ENCODE results near the gene TH.
A peak's percentile ranks its signal among the peaks of the same experiment; 100 is the strongest.

The TH gene

DNA sequence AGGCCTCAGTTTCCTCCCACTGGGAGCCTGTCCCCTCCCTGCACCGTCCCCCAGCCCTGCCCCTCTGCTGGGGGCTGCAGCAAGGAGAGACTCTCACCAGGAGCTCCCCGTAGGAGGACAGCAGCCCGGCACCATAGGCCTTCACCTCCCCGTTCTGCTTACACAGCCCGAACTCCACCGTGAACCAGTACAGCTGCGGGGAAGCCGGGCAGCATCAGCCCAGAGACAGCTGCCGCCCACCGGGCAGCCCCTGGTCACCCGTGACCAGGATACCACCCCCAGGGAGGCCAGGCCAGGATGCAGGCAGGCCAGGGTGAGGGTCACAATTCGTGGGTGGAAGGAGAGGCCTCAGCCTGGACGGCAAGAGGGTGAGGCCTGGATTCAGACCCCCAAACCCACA is 6.0 kb downstream of the TH start:
- Mint-ChIP-seq H3K27ac (no peak overlapping the region), H3K36me3 (no peaks in the 10 kb centered on the region), H3K4me3 (no peak overlapping the region), H3K9me3 (no peaks in the 10 kb centered on the region), H3K4me1 (no peaks in the 10 kb centered on the region)
- no peak for DNase-seq (ENCODE audit: low spot score in 2 of 2)
- ATAC-seq: no peak

DNA sequence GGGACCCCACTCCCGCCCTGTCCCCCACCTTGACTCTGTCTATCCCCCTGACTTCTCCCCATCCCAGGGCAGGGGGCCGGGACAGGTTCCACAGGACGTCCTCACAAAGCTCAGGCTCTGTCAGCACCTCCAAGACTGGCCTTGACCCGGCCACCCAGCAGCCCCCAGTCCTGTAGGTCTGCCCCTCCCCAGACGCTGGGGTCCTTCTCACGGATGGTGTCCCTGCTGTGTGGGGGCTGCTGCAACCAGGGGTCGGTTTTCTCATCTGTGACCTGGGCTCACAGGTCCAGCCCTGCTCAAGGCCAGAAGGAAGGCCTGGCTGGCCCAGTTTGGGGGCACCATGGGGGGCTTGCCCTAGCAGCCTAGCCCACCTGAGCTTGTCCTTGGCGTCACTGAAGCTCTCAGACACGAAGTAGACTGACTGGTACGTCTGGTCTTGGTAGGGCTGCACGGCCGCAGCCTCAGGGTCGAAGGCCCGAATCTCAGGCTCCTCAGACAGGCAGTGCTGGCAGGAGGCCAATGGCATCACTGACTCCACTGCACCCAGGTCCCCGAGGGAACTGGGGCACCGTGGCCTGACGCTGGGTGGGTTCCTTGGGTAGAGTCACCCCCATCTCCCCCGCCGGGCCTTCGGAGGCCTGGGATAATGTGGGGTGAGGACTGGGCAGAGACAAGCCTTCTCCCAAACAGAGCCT is 6.6 kb downstream of the TH start:
- no peaks in the 10 kb centered on the region for H3K36me3 Mint-ChIP-seq
- H3K4me1 Mint-ChIP-seq: no peaks in the 10 kb centered on the region
- no peaks in the 10 kb centered on the region for H3K9me3 Mint-ChIP-seq
- H3K27ac Mint-ChIP-seq: no peak overlapping the region
- no peak overlapping the region for H3K4me3 Mint-ChIP-seq
- DNase-seq (ENCODE audit: low spot score in 2 of 2): no peak
- no peak for ATAC-seq

DNA sequence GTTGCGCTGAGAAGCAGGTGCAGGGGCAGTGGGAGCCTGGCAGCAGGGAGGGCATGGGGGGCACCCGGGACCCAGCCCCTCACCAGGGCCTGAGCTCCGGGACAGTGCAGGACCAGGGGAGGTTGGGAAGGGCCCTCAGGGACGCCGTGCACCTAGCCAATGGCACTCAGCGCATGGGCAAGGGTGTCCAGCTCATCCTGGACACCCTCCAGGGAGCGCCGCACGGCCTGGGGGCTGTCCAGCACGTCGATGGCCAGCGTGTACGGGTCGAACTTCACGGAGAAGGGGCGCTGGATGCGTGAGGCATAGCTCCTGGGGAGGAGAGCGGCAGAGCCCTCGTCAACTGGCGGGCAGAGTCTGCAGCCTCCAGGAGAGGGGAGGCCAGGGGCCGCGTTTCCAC is 7.5 kb downstream of the TH start:
- no peak overlapping the region for H3K4me3 Mint-ChIP-seq
- ATAC-seq (no peak), DNase-seq (ENCODE audit: low spot score in 2 of 2) (no peak)
- H3K9me3 Mint-ChIP-seq: no peaks in the 10 kb centered on the region
- no peaks in the 10 kb centered on the region for H3K4me1 Mint-ChIP-seq
- H3K27ac Mint-ChIP-seq: no peak overlapping the region
- no peaks in the 10 kb centered on the region for H3K36me3 Mint-ChIP-seq

DNA sequence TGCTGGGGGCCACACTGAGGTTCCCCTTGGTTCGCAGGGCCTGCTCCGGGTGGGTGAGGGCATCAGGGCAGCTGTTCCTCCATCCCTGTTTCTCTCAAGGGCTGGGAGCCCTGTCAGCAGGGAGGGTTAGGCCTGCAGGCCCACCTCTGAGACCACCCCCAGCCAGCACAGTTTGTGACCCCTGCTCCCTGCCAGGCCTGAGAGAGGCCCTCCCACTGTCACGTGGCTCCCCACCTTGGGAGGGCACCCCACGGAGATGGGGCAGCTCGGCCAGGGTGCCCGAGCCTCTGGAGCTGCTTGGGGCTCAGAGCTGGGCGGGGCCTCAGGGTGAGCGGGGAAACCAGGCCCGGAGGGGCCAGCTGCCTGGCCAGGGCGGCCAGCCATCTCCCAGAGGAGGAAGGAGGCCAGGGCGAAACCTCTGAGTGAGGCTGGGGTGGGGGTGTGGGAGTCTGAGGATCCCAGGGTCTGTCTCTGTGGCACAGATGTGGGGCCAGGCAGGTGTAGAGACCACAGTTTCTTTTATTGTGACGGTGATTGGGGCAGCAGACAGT is 8.1 kb downstream of the TH start:
- H3K4me3 Mint-ChIP-seq: no peak overlapping the region
- ATAC-seq: no peak
- no peaks in the 10 kb centered on the region for H3K36me3 Mint-ChIP-seq
- no peaks in the 10 kb centered on the region for H3K9me3 Mint-ChIP-seq
- DNase-seq (ENCODE audit: low spot score in 2 of 2): no peak
- H3K4me1 Mint-ChIP-seq: no peaks in the 10 kb centered on the region
- H3K27ac Mint-ChIP-seq: no peak overlapping the region

DNA sequence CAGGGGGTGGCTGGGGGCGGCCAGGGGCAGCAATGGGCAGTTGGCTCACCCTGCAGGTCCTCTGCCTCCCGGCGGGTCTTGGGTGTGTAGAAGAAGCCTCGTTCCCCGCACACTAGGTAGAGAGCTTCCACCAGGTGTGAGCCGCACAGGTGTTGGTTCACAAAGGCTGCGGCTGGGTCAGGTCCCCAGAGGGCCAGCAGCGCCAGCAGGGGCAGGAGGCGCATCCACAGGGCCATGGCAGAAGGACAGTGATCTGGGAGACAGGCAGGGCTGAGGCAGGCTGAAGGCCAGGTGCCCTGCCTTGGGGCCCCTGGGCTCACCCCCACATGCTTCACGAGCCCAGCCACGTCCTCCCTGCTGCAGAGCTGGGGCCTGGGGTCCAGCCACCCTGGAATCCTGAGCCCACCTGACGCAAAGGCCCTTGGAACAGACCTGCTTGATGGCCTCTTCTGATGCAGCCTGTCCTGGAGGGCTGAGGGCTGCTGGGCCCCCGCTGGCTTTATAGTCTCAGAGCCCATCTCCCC is 10.8 kb downstream of the TH start, which contains the start of gene INS:
INS (minus strand) TSS at position 474 of the 524 bp plus-strand sequence; CDS start at position 236, 238 bp downstream.
- no peaks in the 10 kb centered on the region for H3K9me3 Mint-ChIP-seq
- no peak within 1 kb of the TSS for H3K27ac Mint-ChIP-seq
- no peaks in the 10 kb centered on the region for H3K36me3 Mint-ChIP-seq
- H3K4me3 Mint-ChIP-seq: no peak within 1 kb of the TSS
- no peak for ATAC-seq
- H3K4me1 Mint-ChIP-seq: no peaks in the 10 kb centered on the region
- no peak for DNase-seq (ENCODE audit: low spot score in 2 of 2)

DNA sequence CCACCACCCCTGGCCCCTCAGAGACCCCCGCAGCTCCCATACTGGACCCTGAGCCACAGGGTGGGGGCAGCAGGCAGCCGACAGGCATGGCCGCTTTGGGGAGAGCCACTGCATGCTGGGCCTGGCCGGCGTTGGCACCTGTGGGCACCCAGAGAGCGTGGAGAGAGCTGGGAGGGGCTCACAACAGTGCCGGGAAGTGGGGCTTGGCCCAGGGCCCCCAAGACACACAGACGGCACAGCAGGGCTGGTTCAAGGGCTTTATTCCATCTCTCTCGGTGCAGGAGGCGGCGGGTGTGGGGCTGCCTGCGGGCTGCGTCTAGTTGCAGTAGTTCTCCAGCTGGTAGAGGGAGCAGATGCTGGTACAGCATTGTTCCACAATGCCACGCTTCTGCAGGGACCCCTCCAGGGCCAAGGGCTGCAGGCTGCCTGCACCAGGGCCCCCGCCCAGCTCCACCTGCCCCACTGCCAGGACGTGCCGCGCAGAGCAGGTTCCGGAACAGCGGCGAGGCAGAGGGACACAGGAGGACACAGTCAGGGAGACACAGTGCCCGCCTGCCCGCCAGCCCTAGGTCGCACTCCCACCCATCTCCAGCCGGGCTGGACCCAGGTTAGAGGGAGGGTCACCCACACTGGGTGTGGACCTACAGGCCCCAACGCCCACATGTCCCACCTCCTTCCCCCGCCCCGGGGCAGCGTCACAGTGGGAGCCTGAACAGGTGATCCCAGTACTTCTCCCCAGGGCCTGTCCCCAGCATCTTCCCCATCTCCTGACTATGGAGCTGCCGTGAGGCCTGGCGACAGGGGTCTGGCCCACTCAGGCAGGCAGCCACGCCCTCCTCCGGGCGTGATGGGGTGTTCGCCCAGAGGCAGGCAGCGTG is 11.8 kb downstream of the TH start:
- Mint-ChIP-seq H3K9me3 (no peaks in the 10 kb centered on the region), H3K27ac (no peak overlapping the region), H3K4me3 (no peak overlapping the region), H3K4me1 (no peaks in the 10 kb centered on the region), H3K36me3 (no peaks in the 10 kb centered on the region)
- no peak for ATAC-seq
- DNase-seq (ENCODE audit: low spot score in 2 of 2): no peak

DNA sequence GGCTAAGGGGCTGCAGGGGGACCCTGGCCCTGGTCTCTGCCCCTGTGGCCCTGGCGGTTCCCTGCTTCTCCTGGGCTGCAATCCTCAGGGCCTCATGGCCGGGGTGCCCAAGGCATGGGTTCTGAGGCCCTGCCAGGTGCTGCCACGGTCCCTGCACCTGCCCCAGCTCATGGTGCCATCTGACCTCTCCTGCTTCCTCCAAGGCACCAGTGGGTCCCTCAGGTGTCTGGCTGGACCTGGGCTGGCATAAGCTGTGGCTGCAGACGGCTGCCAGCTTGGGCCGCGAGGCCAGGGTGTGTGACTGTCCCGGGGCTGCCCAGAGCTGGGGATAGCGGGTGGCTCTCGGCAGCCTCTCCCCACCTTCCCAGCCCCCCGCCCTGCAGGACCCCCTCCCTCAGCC is 12.6 kb downstream of the TH start:
- Mint-ChIP-seq H3K9me3 (no peaks in the 10 kb centered on the region), H3K4me1 (no peaks in the 10 kb centered on the region), H3K4me3 (no peak overlapping the region), H3K36me3 (no peaks in the 10 kb centered on the region), H3K27ac (no peak overlapping the region)
- DNase-seq (ENCODE audit: low spot score in 2 of 2) (no peak), ATAC-seq (no peak)

DNA sequence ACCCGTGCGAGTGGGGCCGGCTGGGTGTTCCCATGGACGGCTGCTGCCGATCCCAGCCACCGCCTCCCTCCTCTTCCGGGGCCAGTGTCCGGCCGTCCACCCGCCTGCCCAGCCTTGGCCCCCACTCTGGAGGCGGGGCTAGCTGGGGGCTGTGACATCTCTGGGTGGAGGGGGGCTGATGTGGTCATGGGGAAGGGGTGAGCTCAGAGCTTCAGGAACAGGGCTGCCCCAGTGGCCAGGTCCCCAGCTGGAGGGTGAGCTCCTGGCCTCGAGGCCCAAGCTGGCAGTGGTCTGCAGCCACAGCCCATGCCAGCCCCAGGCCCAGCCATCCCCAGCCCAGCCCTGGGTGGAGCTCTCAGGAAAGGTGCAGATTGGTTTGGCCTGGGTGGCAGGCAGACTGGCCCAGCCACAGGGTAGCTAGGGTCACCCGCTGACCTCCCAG is 13.3 kb downstream of the TH start:
- ATAC-seq: no peak
- Mint-ChIP-seq H3K4me3 (no peak overlapping the region), H3K9me3 (no peaks in the 10 kb centered on the region), H3K27ac (no peak overlapping the region), H3K36me3 (no peaks in the 10 kb centered on the region), H3K4me1 (no peaks in the 10 kb centered on the region)
- DNase-seq (ENCODE audit: low spot score in 2 of 2): no peak

DNA sequence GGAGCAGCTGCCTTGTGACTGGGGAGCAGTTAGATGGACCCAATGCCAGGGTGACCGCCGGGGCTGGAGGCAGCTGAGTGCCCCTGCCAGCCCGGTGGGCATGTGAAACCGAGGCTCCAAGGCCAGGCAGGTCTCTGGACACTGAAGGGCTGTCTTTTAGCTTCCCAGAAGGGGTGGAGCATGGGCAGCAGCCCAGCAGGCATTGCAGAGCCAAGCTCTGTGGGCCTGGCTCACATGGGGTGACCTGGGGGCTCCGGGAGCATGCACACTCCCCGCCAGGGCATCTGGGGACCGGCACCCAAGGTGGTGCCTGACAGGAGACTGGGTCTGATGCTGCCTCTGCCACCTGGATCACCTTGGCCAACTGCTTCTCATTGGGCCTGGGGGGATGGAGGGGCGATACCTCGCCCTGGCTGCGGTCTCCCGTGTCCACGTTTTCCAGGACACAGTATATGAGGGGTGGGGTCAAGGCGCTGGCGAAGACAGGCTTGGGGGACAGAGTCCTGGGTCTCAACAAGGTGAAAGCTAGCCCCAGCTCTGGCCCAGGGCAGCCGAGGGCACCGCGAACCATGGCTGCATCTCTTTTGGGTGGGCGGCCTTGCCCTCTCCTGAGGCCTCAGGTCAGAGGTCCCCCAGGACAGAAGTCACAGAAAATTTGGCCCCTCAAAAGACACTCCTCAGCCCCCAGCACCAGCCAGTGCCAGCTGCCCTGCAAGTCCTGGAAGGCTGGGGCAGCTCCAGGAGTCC is 14.1 kb downstream of the TH start:
- Mint-ChIP-seq H3K4me3 (no peak overlapping the region), H3K4me1 (no peaks in the 10 kb centered on the region), H3K9me3 (no peaks in the 10 kb centered on the region), H3K36me3 (no peaks in the 10 kb centered on the region), H3K27ac (no peak overlapping the region)
- no peak for ATAC-seq
- DNase-seq (ENCODE audit: low spot score in 2 of 2): no peak

DNA sequence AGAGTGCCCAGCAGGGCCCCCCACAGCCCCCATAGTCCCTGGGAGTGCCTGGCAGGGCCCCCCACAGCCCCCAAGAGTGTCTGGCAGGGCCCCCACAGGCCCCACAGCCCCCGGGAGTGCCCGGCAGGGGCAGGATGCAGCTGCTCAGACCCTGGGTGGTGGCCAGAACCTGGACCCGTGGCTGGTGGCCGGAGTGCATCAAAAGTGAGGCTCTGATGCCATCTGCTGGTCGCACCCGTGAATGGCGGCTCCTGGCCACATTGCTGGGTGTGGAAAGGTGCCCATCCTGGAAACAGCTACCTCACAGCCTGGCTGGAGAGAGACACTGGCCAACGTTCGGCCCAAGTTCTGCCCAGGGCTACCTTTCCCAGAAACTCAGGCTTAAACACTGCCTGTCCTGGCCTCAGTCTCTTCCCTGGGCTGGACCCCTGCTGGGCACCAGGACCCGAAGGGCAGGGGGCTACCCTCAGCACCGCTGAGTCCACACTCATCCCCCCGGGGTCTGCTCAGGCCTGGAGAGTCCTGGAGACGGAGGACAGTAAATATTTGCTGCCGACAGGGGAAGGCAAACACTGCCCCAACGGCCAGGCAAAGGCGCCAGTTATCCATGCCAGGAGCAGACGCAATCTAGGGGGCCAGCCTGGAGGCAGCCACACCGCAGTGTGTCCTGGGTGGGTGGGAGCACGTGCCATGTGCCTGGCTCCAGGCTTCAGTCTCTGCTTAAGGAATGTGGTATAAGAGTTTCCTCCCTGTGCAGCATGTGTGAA is 15.0 kb downstream of the TH start:
- no peaks in the 10 kb centered on the region for H3K9me3 Mint-ChIP-seq
- no peak overlapping the region for H3K27ac Mint-ChIP-seq
- peak; percentile 69 to 87 for DNase-seq (ENCODE audit: low spot score in 2 of 2)
- peak; percentile 29 for ATAC-seq
- H3K4me1 Mint-ChIP-seq: peaks cover 5% of the 10 kb centered on the region
- H3K36me3 Mint-ChIP-seq: no peaks in the 10 kb centered on the region
- H3K4me3 Mint-ChIP-seq: no peak overlapping the region

DNA sequence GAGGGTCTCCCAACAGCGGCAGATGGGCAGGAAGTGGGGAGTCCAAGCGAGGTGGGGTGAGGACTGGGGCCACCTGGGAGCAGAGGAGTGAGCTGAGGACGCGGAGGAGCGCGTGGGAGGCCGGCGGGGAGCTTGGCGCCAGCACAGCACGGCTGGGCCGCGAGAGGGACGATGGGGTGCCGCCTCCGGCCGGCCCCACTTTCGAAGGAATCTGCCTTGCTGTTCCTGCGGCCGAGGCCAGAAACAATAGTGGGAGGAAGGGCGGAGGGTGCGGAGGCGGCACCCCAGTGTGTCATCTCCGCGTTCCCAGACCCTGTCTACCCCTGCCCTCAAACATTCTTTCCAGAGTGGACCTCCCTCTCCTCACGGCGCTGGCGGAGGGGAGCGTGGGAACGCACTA is 16.1 kb downstream of the TH start:
- Mint-ChIP-seq H3K27ac (no peak overlapping the region), H3K4me1 (peaks cover 15% of the 10 kb centered on the region), H3K36me3 (no peaks in the 10 kb centered on the region), H3K4me3 (no peak overlapping the region), H3K9me3 (no peaks in the 10 kb centered on the region)
- ATAC-seq (no peak), DNase-seq (ENCODE audit: low spot score in 2 of 2) (no peak)

DNA sequence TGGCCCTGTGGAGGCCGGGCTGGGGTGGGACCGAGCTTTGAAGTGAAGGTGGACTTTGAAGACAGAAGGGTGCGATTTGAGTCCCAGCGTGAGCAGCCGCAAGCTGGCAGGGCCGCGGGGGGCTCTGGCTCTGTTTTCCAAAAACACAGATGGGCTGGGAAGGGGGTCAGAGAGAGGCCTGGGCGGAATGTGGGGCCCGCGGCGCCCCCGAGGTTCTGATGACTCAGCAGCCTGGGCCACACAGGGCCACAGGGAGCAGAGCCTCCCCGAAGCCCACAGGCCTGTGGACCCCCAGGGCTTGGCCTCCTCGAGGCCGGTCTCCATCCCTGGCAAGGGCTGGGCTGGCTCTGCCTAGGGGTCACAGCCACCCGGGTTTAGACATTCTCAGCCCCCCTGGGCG is 16.7 kb downstream of the TH start:
- Mint-ChIP-seq H3K4me1 (peaks cover 21% of the 10 kb centered on the region), H3K9me3 (no peaks in the 10 kb centered on the region), H3K36me3 (no peaks in the 10 kb centered on the region), H3K27ac (no peak overlapping the region), H3K4me3 (no peak overlapping the region)
- ATAC-seq (no peak), DNase-seq (ENCODE audit: low spot score in 2 of 2) (no peak)

DNA sequence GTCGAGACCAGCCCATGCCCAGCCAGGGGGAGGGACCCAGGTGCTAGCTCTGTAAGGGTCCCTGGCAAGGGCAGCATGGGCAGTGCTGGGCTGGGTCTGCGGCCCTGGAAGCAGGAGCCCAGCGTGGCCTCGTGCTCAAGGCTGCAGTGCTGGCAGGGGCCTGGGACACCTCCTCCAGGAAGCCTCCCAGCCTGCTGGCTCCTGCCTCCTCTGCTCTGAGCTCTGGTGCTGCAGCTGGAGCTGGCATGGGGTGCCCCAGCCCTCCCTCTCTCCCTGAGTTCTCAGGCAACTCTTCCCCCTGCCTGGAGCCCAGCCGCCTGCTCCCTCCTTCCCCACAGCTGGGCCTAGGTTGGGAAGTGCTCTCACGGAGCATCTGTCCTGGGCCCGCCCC is 17.4 kb downstream of the TH start:
- Mint-ChIP-seq H3K27ac (no peak overlapping the region), H3K4me3 (no peak overlapping the region), H3K4me1 (peaks cover 24% of the 10 kb centered on the region), H3K9me3 (no peaks in the 10 kb centered on the region), H3K36me3 (no peaks in the 10 kb centered on the region)
- DNase-seq (ENCODE audit: low spot score in 2 of 2) (no peak), ATAC-seq (no peak)

DNA sequence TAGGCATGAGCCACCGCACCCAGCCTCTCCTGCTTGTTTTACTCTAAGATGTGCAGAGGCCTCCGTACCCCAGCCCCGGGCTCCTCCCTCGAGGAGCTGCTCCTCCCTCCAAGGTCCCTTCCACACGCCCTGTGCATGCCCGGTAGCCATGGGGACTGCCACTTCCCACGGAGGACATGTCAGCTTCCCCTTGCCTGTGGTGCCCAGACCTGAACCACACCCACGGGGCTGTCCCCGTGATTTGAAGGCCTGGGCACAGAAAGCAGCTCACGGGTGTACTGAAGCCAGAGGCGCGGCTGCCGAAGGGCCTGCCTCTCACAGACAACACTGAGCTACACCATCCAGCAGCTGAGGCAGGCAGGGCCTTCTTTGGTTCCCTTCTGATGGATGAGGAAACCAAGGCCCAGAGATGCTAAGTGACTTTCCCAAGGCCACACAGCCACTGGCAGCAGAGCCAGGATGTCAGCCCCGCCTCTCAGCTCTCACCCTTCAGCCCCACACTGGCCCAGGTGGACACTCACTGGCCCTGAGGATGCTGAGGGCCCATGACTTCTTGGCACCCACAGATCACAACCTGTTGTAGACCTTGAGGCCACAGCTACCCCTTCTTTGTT is 17.9 kb downstream of the TH start:
- Mint-ChIP-seq H3K4me1 (peaks cover 24% of the 10 kb centered on the region), H3K36me3 (no peaks in the 10 kb centered on the region), H3K4me3 (no peak overlapping the region), H3K27ac (no peak overlapping the region), H3K9me3 (no peaks in the 10 kb centered on the region)
- no peak for DNase-seq (ENCODE audit: low spot score in 2 of 2)
- no peak for ATAC-seq

Measured in stimulated activated effector memory CD8-positive, alpha-beta T cell treated with anti-CD3 and anti-CD28 coated beads, Interleukin-12 subunit alpha, Interleukin-12 subunit beta, amount 100 ng/mL, for 72 hours (primary cell).